Ectodermal cell (in vitro differentiated cells): ENCODE data around the gene LHX1.

Source experiments
- H3K27ac ChIP-seq: 2 replicates; pipeline ENCODE4 v1.7.0; 2013; ENCODE audit warnings: mild to moderate bottlenecking, low read depth, low read length; ENCODE audit not compliant: insufficient read depth, poor library complexity, severe bottlenecking
- H3K27me3 ChIP-seq: 2 replicates; pipeline ENCODE4 v1.7.0; 2013; ENCODE audit warnings: mild to moderate bottlenecking, low read length; ENCODE audit not compliant: insufficient read depth, control insufficient read depth, poor library complexity, severe bottlenecking
- H3K36me3 ChIP-seq: one replicate; pipeline ENCODE4 v1.7.0; 2013; ENCODE audit warnings: low read length; ENCODE audit not compliant: control insufficient read depth, insufficient read depth
- H3K4me1 ChIP-seq: one replicate; pipeline ENCODE4 v1.7.0; 2013; ENCODE audit warnings: low read length; ENCODE audit not compliant: control insufficient read depth, insufficient read depth
- H3K4me3 ChIP-seq: 2 replicates; pipeline ENCODE4 v1.7.0; 2013; ENCODE audit warnings: low read depth, low read length, control low read depth; ENCODE audit not compliant: insufficient read depth
- H3K9me3 ChIP-seq: 2 replicates; pipeline ENCODE4 v1.7.0; 2013; ENCODE audit warnings: mild to moderate bottlenecking, low read length, moderate library complexity; ENCODE audit not compliant: control insufficient read depth
- whole genome bisulfite sequencing, 2 experiments: methylation state at CpG; one replicate each; pipeline ENCODE4 v1.1.7; 2013; ENCODE audit warnings: missing lambda C conversion rate in 2 of 2; 5-methylcytosine and 5-hydroxymethylcytosine counted together

Gene LHX1

GRCh38 chr17:36932694-36933511, 4.4 kb upstream of the LHX1 start:
- H3K27me3 ChIP-seq, result peaks cover 100% of the 10 kb centered on the region
- WGBS, 2 experiments, result 4 to 5% methylated on average over 40 of the region's 40 CpGs
- H3K27ac ChIP-seq, result no peak overlapping the region
- no peaks in the 10 kb centered on the region for H3K9me3 ChIP-seq
- no peaks in the 10 kb centered on the region for H3K36me3 ChIP-seq
- no peak overlapping the region for H3K4me3 ChIP-seq
- peaks cover 51% of the 10 kb centered on the region for H3K4me1 ChIP-seq

DNA sequence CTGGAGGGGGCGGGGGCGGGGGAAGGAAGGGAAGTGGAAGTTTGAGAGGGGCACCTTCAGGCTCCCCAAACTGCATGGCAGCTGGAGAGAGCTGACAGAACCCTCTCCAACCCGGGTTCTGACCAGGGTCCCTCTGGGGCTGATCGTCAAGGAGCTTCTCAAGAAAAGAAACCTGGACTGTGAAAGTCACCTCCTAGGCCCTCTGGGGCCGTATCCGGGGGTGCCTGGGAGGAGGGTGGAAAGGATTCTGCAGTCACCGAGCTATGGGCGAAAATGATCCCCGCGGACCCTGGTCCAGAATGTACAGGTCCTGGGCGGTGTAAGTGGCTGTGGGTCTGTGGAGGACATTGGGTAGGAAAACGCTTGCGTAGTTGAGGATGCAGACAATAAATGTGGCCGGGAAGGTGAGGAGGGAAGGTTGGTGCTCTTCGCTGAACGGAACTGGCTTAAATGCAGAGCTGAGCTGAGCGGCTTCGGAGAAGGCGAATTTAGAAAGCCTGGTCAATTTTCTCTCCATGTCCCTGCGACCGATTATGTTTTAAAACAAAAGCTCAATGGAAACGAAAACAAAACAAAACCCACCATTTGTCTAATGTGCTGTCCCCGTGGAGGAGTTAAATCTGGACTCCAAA, 3.6 kb upstream of the LHX1 start:
- Histone ChIP-seq H3K36me3 (no peaks in the 10 kb centered on the region), H3K27ac (no peak overlapping the region), H3K4me3 (no peak overlapping the region), H3K9me3 (no peaks in the 10 kb centered on the region), H3K4me1 (peaks cover 44% of the 10 kb centered on the region), H3K27me3 (peaks cover 100% of the 10 kb centered on the region)
- 4% methylated on average over 23 of the region's 23 CpGs for WGBS, 2 experiments

DNA sequence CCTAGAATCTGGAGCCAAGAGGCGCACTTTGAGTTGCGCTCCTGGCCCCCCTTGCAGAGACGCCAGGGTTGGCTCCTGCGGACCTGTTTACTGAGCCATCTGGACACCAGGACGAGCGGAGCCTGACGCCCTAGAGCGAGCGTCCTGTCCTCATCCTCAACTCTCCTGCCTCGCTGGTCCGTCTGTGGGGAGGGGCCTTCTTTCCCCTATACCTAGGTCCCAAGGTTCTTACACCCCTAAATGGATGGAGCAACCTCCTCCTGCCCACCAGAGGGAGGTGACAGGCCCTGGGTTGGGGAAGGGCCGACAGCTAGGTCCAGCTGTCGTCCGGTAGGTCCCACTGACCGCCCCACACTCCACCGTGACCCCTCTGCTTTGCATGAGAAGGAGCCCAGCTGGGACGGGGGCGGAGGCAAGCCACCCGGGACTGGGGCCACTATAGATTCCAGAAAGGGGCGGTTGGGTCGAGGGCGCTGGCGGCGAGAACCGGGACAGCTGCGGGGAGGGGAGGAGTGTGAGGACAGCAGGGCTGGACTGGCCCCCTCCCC, 3.1 kb upstream of the LHX1 start:
- peak overlapping the region; percentile 0 for H3K4me3 ChIP-seq
- H3K4me1 ChIP-seq, result peaks cover 44% of the 10 kb centered on the region
- no peaks in the 10 kb centered on the region for H3K36me3 ChIP-seq
- peaks cover 100% of the 10 kb centered on the region for H3K27me3 ChIP-seq
- 1% methylated on average over 26 of the region's 26 CpGs for WGBS, 2 experiments
- no peak overlapping the region for H3K27ac ChIP-seq
- H3K9me3 ChIP-seq, result no peaks in the 10 kb centered on the region

- H3K4me1 ChIP-seq, result peaks cover 49% of the 10 kb centered on the region
- H3K36me3 ChIP-seq, result no peaks in the 10 kb centered on the region
- WGBS, 2 experiments, result 1% methylated on average over 79 of the region's 79 CpGs
- peaks cover 100% of the 10 kb centered on the region for H3K27me3 ChIP-seq
- H3K4me3 ChIP-seq, result peak overlapping the region; percentile 0
- H3K27ac ChIP-seq, result no peak overlapping the region
- H3K9me3 ChIP-seq, result no peaks in the 10 kb centered on the region
These were observed 2.3 kb upstream of the LHX1 start for GRCh38 chr17:36934692-36935630.

DNA sequence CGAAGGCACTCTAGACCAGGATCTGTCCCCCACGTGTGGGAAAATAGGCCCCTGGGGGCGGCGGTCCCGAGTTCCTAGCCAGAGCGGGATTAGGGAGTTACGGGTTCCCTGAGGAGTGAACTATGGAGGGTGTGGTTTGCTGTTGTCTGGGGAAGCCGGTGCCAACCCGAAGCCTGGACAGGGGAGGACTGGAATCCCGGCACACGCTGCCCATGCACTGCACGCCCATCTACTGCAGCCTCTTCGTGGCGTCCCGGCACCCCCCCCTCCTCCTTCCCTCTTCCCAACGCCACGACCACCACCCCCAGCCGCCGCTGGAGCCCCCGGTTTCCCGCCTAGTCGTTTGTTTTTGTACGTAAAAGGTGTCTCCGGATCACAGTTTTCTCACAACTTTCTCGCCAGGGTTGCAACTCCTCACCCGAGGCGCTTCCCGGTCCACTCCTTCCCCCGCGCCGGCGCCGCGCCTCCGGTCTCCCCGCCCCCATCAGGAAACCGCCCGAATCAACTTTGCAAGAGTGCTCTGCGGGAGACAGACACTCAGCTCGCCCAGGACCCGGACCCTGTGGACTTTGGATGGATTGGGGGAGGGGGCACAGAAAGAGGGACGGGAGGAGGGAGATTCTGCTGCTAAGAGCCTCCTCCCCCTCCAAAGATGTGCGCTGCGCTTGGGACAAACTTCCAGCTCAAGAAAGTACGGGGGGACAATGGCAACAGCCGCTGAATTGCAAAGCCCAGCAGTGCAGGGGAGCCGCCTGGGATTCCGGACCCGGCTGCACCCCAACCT, 1.4 kb upstream of the LHX1 start:
- Histone ChIP-seq H3K9me3 (no peaks in the 10 kb centered on the region), H3K4me1 (peaks cover 49% of the 10 kb centered on the region), H3K4me3 (peak overlapping the region; percentile 20), H3K36me3 (no peaks in the 10 kb centered on the region), H3K27ac (no peak overlapping the region), H3K27me3 (peaks cover 100% of the 10 kb centered on the region)
- WGBS, 2 experiments, result 0 to 1% methylated on average over 49 of the region's 49 CpGs

- Histone ChIP-seq H3K4me1 (peaks cover 49% of the 10 kb centered on the region), H3K9me3 (no peaks in the 10 kb centered on the region), H3K27ac (no peak overlapping the region), H3K36me3 (no peaks in the 10 kb centered on the region), H3K4me3 (peak overlapping the region; percentile 20), H3K27me3 (peaks cover 100% of the 10 kb centered on the region)
- 0% methylated on average over 57 to 58 of the region's 58 CpGs for WGBS, 2 experiments
These were observed 747 bp upstream of the LHX1 start for GRCh38 chr17:36936455-36937000.

GRCh38 chr17:36937959-36938565, 787 bp downstream of the LHX1 start:
- H3K36me3 ChIP-seq, result no peaks in the 10 kb centered on the region
- WGBS, 2 experiments, result 0 to 1% methylated on average over 36 of the region's 36 CpGs
- H3K4me1 ChIP-seq, result peaks cover 56% of the 10 kb centered on the region
- H3K4me3 ChIP-seq, result no peak overlapping the region
- H3K27me3 ChIP-seq, result peaks cover 100% of the 10 kb centered on the region
- no peak overlapping the region for H3K27ac ChIP-seq
- H3K9me3 ChIP-seq, result no peaks in the 10 kb centered on the region

- WGBS, 2 experiments, result 1 to 2% methylated on average over 25 of the region's 25 CpGs
- Histone ChIP-seq H3K27me3 (peaks cover 100% of the 10 kb centered on the region), H3K27ac (no peak overlapping the region), H3K36me3 (no peaks in the 10 kb centered on the region), H3K9me3 (no peaks in the 10 kb centered on the region), H3K4me3 (no peak overlapping the region), H3K4me1 (peaks cover 51% of the 10 kb centered on the region)
These were observed 1.3 kb downstream of the LHX1 start for GRCh38 chr17:36938566-36939051.
